Activated CD4-positive, alpha-beta memory T cell treated with anti-CD3 and anti-CD28 coated beads for 36 hours (primary cell): ENCODE measurements around the gene FEZ2. TPM values are rescaled to one million over a fixed set of nuclear protein-coding genes. Genes with fewer than 3 reads are reported as not detected.

ENCODE experiments used
- CTCF ChIA-PET: fragments of 350-600 bp; sonication (Branson Sonifier 250); formaldehyde crosslinking; loops from one replicate; lab custom pipeline; 2021; ENCODE audit warnings: antibody characterized with exemption, inconsistent platforms; lab: Charles Lee
- POLR2A ChIA-PET: fragments of 350-600 bp; sonication (Branson Sonifier 250); formaldehyde crosslinking; loops from one replicate; lab custom pipeline; 2021; ENCODE audit warnings: antibody characterized with exemption; lab: Charles Lee
- DNase-seq: peaks from one replicate; pipeline ENCODE4 v3.0.0-alpha.2; 2020
- H3K27ac Mint-ChIP-seq: one replicate; pipeline ENCODE4 v1.8.0; 2021; ENCODE audit warnings: mixed read lengths
- H3K27me3 Mint-ChIP-seq: one replicate; pipeline ENCODE4 v1.8.0; 2021; ENCODE audit warnings: mixed read lengths
- H3K36me3 Mint-ChIP-seq: one replicate; pipeline ENCODE4 v1.8.0; 2021; ENCODE audit warnings: mixed read lengths
- H3K4me1 Mint-ChIP-seq: one replicate; pipeline ENCODE4 v1.8.0; 2021; ENCODE audit warnings: low read depth, mixed read lengths
- H3K4me3 Mint-ChIP-seq: one replicate; pipeline ENCODE4 v1.8.0; 2021; ENCODE audit warnings: mild to moderate bottlenecking, mixed read lengths
- H3K9me3 Mint-ChIP-seq: one replicate; pipeline ENCODE4 v1.8.0; 2021; ENCODE audit warnings: mixed read lengths
- intact Hi-C: fragments of 100-400 bp; cut with micrococcal nuclease; formaldehyde crosslinking; loops from one replicate; pipeline ENCODE4 v1.15.1; 2023
- total RNA-seq, 2 experiments: library from RNA; stranded (reverse); gene quantifications; one replicate each; pipeline ENCODE4 v1.2.3, GENCODE V29; 2021

The FEZ2 gene
- total RNA-seq, 2 experiments from 2014 or later, result 6.8 to 9.3 TPM

DNA sequence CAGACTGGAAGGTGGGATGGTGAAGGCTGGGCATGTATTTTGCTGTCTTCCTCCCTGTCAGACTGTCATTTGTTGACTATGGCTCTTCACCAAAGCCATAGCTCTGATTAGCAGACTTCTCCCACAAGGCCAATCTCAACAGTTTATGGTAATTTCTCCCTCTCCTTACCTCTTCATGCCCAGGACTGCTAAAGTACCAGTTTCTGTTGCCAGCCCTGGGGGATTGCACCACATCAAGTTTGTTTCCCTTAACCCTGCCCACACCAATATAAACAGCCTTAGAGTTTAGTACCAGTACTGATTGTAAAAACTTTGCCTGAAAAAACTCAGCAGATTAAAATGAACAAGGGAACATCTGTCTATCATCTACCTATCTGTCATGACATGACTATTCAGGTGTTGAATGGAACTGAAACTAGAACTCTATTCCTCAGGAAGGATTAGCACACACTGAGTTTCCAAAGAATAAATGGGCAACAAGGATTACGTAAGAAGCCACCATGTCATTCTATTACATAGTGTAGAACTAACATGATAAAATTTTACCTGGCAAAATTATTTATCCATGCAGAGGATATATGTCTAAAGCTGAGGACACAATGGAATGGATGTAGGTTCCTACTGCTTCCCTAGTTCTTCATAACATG, 13.7 kb downstream of the FEZ2 start:
- no peak overlapping the region for H3K27ac Mint-ChIP-seq
- H3K27me3 Mint-ChIP-seq, result no peaks in the 10 kb centered on the region
- intact Hi-C loops, result no loop called here
- peaks cover 55% of the 10 kb centered on the region for H3K36me3 Mint-ChIP-seq
- no peak overlapping the region for H3K4me3 Mint-ChIP-seq
- no peaks in the 10 kb centered on the region for H3K9me3 Mint-ChIP-seq
- DNase-seq, result no peak
- POLR2A ChIA-PET, result no interaction called here
- CTCF ChIA-PET, result no interaction called here
- H3K4me1 Mint-ChIP-seq, result peaks cover 8% of the 10 kb centered on the region

DNA sequence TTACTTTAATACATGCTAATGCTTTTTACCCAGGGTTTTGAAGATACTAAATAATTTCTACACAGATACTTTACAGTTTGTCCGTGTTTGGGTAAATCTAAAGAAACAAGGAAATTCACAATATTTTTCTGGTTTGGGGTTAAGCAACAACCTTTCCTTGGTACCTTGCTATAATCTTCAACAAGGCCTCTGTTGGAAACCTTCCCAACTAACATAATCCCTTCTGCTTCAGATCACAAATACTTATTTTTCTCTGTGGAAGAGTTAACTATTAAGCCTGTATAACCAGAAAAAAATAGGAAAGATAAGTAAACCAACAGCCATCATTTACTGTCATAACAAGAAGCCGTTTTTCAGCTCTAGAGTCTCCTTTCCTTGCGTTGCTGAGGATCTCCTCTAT, 15.0 kb downstream of the FEZ2 start:
- peaks cover 66% of the 10 kb centered on the region for H3K36me3 Mint-ChIP-seq
- H3K4me1 Mint-ChIP-seq, result peaks cover 17% of the 10 kb centered on the region
- H3K27me3 Mint-ChIP-seq, result no peaks in the 10 kb centered on the region
- H3K4me3 Mint-ChIP-seq, result no peak overlapping the region
- intact Hi-C loops, result no loop called here
- ChIA-PET CTCF (no interaction called here), POLR2A (no interaction called here)
- H3K27ac Mint-ChIP-seq, result no peak overlapping the region
- no peaks in the 10 kb centered on the region for H3K9me3 Mint-ChIP-seq
- DNase-seq, result no peak

DNA sequence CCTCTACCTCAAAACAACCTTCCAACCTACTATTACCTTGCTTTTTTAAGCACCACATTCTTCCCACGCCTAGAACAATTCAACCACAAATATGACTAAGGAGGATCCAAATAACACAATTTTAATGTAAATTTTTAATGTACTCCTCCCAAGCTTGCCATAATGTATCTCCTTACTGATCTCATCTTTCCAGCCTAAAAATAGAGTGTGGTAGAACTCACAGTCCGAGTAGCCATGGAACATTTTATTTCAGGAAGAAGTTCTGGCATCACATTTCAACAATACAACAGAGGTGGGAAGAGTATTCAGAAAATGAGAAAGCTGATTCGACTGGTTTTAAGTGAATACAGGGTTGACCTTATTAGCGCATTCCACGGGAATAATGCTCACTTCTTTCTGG, 15.4 kb downstream of the FEZ2 start:
- H3K9me3 Mint-ChIP-seq, result no peaks in the 10 kb centered on the region
- no peak for DNase-seq
- H3K27ac Mint-ChIP-seq, result no peak overlapping the region
- intact Hi-C loops, result no loop called here
- ChIA-PET POLR2A (no interaction called here), CTCF (no interaction called here)
- peaks cover 69% of the 10 kb centered on the region for H3K36me3 Mint-ChIP-seq
- H3K4me3 Mint-ChIP-seq, result no peak overlapping the region
- no peaks in the 10 kb centered on the region for H3K27me3 Mint-ChIP-seq
- H3K4me1 Mint-ChIP-seq, result peaks cover 17% of the 10 kb centered on the region

DNA sequence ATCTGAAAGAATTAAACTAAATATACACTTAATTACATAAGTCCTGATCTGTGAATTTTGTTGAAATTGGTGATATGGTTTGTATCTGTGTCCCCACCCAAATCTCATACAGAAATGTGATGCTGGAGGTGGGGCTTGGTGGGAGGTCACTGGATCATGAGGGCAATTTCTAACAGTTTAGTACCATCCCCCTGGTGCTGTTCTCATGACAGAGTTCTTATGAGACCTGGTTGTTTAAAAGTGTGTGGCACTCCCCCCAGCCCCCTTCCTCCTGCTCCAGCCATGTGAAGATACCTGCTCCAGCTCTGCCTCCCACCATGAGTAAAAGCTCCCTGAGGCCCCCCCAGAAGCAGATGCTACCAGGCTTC, 18.7 kb downstream of the FEZ2 start:
- Mint-ChIP-seq H3K4me1 (peaks cover 9% of the 10 kb centered on the region), H3K27ac (no peak overlapping the region), H3K36me3 (peaks cover 70% of the 10 kb centered on the region)

DNA sequence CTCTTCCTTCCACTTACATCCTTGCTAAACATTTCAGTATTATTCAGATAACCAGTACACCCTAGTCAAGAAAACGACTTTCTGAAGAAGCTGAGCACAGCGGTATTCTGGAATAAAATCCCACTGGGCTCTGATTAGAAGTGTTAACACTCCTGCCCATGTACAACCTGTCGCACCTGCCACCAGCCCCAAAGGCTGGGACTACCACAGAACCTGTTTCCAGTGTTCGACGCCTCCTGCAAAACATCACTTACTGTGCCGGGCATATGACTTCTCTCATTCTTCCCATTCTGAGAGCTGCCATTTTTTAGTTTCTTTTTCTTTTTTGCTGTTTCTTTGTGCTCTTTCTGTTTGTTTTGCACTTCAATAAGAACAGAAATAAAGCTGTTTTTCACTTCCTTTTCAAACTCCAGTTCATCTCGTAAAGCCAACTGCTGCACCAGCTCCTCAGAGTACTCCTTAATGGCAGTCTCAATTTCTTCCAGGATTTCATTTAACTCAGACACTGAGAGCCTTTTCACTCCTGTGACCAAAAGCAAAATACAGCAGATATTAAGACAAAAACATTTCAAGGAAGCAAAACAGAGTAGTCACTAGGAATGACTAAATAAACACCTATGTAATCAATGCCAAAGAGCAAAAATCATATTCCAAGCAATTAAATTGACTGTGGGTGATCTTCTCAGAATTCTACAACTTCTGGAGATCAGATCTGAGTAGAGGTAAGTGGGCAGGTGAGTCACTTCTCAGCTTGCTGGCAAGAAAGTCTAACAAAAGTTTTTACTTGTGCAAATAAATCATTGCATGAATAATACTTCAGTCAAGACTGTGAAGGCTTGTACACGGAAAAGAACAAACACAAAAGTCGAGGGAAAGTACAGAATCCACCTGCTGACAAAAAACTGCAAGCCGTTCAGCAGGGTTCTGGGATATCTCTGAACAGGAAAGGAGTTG, 19.3 kb downstream of the FEZ2 start:
- intact Hi-C loops, result no loop called here
- ChIA-PET CTCF (no interaction called here), POLR2A (no interaction called here)
- peaks cover 9% of the 10 kb centered on the region for H3K4me1 Mint-ChIP-seq
- no peak overlapping the region for H3K27ac Mint-ChIP-seq
- peaks cover 69% of the 10 kb centered on the region for H3K36me3 Mint-ChIP-seq
- H3K9me3 Mint-ChIP-seq, result no peaks in the 10 kb centered on the region
- no peak for DNase-seq
- H3K4me3 Mint-ChIP-seq, result no peak overlapping the region
- no peaks in the 10 kb centered on the region for H3K27me3 Mint-ChIP-seq

More for the DNA sequence above, 18.7 kb downstream of the FEZ2 start:
- Mint-ChIP-seq H3K4me3 (no peak overlapping the region), H3K9me3 (no peaks in the 10 kb centered on the region), H3K27me3 (no peaks in the 10 kb centered on the region)
- no peak for DNase-seq
- intact Hi-C loops, result no loop called here
- POLR2A ChIA-PET, result no interaction called here
- CTCF ChIA-PET, result no interaction called here

DNA sequence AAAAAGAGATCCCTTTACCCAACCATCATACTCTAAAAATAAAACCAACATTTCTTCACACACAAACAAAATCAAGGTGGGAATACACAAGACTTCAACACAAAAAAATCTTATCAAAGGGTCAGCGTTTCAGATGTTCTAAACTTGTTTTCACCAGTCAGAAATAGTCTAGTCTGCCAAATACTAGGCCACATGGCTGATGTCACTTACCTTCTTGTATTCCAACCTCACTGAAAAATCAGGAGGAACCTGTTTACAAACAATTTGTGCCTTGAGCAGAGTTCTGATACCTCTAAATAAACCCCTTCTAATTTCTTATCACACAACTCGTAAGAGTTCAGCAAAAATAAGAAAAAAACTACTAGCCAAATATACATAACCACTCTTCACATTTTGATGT, 20.1 kb downstream of the FEZ2 start:
- H3K27me3 Mint-ChIP-seq, result no peaks in the 10 kb centered on the region
- H3K4me1 Mint-ChIP-seq, result peaks cover 9% of the 10 kb centered on the region
- H3K27ac Mint-ChIP-seq, result no peak overlapping the region
- ChIA-PET CTCF (no interaction called here), POLR2A (no interaction called here)
- DNase-seq, result no peak
- peaks cover 70% of the 10 kb centered on the region for H3K36me3 Mint-ChIP-seq
- no peaks in the 10 kb centered on the region for H3K9me3 Mint-ChIP-seq
- intact Hi-C loops, result no loop called here
- no peak overlapping the region for H3K4me3 Mint-ChIP-seq

DNA sequence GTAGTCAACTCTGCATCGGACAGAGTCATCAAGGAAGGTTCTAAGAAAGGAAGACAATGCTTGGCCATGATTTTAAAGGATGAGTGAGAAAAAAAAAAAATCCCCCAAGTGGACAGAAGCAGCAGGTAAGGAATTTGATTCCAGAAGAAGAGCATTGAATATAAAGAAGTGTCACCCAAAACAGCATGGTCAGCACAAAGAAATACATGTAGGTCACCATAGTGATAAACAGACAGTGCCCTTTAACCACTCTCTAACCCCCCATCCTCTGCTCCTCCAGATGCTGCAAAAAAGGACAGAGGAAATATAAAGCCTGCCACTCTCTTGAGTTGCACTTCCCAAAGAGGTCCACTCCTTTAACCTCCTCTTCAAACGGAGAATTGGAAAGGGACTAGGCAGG, 23.4 kb downstream of the FEZ2 start:
- DNase-seq, result no peak
- POLR2A ChIA-PET, result no interaction called here
- CTCF ChIA-PET, result no interaction called here
- Mint-ChIP-seq H3K36me3 (peaks cover 61% of the 10 kb centered on the region), H3K4me1 (peaks cover 9% of the 10 kb centered on the region), H3K27me3 (no peaks in the 10 kb centered on the region), H3K9me3 (no peaks in the 10 kb centered on the region), H3K27ac (no peak overlapping the region), H3K4me3 (no peak overlapping the region)
- intact Hi-C loops, result no loop called here

DNA sequence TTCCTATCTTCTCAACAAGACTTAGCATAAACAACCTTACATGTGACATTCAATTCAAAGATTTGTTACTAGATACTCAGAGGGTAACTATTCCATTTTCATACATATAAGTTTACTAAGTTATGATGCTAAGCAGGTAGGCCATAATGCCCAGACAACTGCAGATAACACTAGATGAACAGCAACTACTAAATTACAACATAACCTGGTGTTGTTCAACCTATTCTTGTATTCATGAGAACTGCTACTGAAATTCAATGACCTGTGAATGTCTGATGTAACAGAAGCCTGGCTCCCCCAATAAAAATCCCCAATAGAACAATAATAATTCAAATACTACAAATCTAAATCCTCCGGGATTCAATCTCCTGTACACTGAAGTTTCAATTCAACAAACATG, 24.8 kb downstream of the FEZ2 start:
- ChIA-PET CTCF (interaction anchor here (1.1 kb wide), 1 partner anchor 27 kb away, joined by 3 read pairs; no protein-coding TSS in a partner anchor), POLR2A (no interaction called here)
- Mint-ChIP-seq H3K36me3 (peaks cover 50% of the 10 kb centered on the region), H3K4me1 (no peaks in the 10 kb centered on the region), H3K4me3 (no peak overlapping the region), H3K27me3 (no peaks in the 10 kb centered on the region), H3K9me3 (no peaks in the 10 kb centered on the region), H3K27ac (no peak overlapping the region)
- no peak for DNase-seq
- intact Hi-C loops, result no loop called here

DNA sequence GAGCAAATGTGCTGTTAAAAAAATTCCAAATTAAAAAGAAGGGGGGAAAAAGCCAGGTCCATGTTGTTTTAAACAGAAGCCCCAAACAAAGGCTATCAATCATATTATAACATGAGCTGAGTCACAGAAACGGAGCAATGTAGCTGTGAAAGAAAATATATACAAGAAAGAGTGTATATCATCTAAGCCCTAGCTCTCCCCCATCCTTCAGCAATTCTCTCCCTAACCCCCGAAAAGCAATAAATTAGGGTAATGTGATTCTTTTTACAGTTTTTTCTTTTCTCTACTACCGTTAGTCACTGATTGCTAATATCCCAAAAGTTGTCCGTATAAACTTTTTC, 25.3 kb downstream of the FEZ2 start:
- POLR2A ChIA-PET, result no interaction called here
- Mint-ChIP-seq H3K4me1 (no peaks in the 10 kb centered on the region), H3K36me3 (peaks cover 47% of the 10 kb centered on the region), H3K4me3 (no peak overlapping the region), H3K9me3 (no peaks in the 10 kb centered on the region), H3K27me3 (no peaks in the 10 kb centered on the region), H3K27ac (no peak overlapping the region)
- CTCF ChIA-PET, result no interaction called here
- intact Hi-C loops, result no loop called here
- DNase-seq, result no peak

DNA sequence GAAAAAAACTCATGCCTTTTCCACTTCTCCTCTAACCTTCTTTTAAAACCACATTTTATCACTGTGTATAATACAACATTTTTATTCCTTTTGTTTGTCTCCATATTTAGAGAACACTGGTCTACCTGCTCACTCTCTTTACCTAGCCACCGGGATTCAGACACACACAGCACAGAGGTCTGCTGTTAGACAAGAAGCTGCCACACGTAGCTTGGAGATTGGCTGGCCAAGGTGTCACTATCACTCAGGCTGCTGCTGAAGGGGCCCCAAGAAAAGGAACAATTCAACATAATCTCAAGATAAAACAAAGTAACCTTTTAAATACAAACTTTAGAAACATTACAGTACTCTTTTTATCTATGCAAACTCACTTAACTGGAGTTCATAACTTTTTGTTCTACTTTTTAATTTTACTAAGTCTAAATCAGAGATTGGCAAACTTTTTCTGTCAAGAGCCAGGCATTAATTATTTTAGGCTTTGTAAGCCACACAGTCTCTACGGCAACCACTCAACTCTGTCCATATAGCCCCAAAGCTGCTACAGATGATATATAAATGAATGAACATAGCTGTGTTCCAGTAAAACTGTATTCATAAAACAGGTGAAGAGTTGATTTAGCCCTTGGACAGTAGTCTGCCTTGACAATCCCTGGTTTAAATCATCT, 25.8 kb downstream of the FEZ2 start:
- no peak overlapping the region for H3K27ac Mint-ChIP-seq
- peaks cover 43% of the 10 kb centered on the region for H3K36me3 Mint-ChIP-seq
- intact Hi-C loops, result no loop called here
- no peaks in the 10 kb centered on the region for H3K27me3 Mint-ChIP-seq
- H3K4me3 Mint-ChIP-seq, result no peak overlapping the region
- no peaks in the 10 kb centered on the region for H3K4me1 Mint-ChIP-seq
- POLR2A ChIA-PET, result no interaction called here
- CTCF ChIA-PET, result no interaction called here
- no peaks in the 10 kb centered on the region for H3K9me3 Mint-ChIP-seq
- no peak for DNase-seq

DNA sequence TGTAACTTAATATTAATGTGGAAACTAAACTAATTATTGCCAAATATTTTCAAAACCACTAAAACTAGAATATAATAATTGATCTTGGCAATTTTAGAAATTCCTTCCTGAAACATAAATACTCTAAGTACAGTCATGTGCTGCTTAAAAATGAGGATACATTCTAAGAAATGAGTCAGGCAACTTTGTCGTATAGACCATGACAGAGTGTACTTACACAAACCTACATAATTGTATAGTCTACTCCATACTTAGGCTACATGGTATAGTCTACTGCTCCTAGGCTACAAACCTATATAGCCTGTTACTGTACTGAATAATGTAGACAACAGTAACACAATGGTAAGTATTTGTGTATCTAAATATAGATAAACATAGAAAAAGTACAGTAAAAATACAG, 27.6 kb downstream of the FEZ2 start:
- DNase-seq, result no peak
- ChIA-PET POLR2A (no interaction called here), CTCF (no interaction called here)
- intact Hi-C loops, result no loop called here
- no peak overlapping the region for H3K4me3 Mint-ChIP-seq
- no peaks in the 10 kb centered on the region for H3K27me3 Mint-ChIP-seq
- no peaks in the 10 kb centered on the region for H3K4me1 Mint-ChIP-seq
- H3K9me3 Mint-ChIP-seq, result no peaks in the 10 kb centered on the region
- H3K27ac Mint-ChIP-seq, result no peak overlapping the region
- peaks cover 43% of the 10 kb centered on the region for H3K36me3 Mint-ChIP-seq

DNA sequence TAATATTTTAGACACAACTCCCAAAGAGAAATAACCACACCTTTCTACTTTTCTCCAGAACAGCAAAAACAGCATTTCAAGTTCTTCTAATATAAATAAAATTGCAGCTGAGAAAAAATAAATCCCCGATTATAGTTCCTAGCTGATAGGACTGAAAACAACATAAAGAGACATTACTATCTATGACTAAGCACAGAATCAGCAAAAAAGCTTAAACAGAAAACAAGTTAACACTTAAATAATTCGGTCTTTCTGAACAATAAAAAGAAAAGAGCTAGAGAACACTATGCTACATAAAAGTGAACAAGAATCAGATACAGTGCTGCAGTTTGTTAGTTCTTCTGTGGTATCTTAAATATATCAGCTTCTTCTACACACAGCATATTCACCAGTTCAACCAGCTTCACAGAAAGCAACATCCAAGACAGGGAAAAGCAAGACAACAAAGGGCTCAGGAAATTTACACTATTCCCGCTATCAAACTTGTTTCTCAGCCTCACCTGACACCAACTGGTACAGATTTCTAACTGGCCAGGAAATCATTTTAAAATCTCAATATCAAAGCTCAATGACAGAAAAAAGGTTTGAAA, 28.6 kb downstream of the FEZ2 start:
- ChIA-PET CTCF (interaction anchor here (1.1 kb wide), 1 partner anchor 217 kb away, joined by 3 read pairs; no protein-coding TSS in a partner anchor), POLR2A (interaction anchor here (0.8 kb wide), 1 partner anchor 36 kb away, joined by 3 read pairs; no protein-coding TSS in a partner anchor)
- H3K27ac Mint-ChIP-seq, result no peak overlapping the region
- no peak for DNase-seq
- H3K4me3 Mint-ChIP-seq, result no peak overlapping the region
- peaks cover 40% of the 10 kb centered on the region for H3K36me3 Mint-ChIP-seq
- H3K4me1 Mint-ChIP-seq, result no peaks in the 10 kb centered on the region
- H3K27me3 Mint-ChIP-seq, result no peaks in the 10 kb centered on the region
- intact Hi-C loops, result no loop called here
- H3K9me3 Mint-ChIP-seq, result no peaks in the 10 kb centered on the region
